ENCODE results near the gene MIPOL1.
"Not testable (repeated sequence)": the region's sequence is repeated elsewhere in the genome, so short reads cannot be mapped to it uniquely, and the experiment has no call there.

MIPOL1 gene

DNA sequence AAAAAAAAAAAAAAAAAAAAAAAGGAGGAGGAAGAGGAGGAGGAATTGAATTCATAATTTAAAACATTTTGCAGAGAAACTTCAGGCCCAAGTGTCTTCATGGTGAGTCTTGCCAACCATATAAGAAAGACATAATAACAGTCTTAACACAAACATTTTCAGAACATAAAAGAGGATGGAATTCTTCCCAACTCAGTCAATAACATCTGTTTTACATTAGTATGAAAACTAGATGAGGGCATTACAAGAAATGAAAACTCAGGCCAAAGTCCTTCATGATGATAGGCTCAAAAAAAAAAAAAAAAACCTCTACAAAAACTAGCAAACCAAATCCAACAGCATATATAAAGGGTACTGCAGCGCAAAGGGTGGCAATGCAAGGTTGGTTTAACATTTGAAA lies 245.7 kb downstream of the MIPOL1 start:
- DNase-seq (ENCODE audit: low read depth in 2 of 2, low spot score in 1 of 2) = no peak

DNA sequence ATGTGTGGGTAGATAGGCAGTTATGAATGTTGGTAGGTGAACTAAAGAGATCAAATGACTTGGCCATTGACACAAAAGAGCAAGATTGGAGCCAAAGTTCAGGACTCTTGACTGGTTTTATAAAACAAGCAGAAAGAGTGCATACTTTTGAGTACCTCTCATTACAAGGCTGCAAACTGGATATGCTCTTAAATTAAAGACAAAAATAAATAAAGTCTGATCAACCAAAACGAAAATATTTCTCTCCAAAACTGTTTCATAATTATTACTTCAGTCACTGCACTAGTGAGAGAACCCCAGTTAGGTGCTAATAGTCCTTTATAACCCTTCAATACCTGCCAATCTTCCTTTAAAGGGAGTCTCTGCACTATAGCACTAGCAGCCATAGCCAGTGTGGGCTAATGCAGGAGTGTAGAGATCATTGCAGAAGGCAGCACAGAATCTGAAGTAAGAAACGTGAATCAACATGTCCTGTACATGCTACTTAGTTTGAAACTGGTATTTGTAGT lies 250.2 kb downstream of the MIPOL1 start:
- DNase-seq (ENCODE audit: low read depth in 2 of 2, low spot score in 1 of 2) = no peak

GRCh38 chr14:37452323-37452722 lies 254.6 kb downstream of the MIPOL1 start:
- DNase-seq (ENCODE audit: low read depth in 2 of 2, low spot score in 1 of 2) = no peak

- DNase-seq (ENCODE audit: low read depth in 2 of 2, low spot score in 1 of 2) = no peak
Measured at GRCh38 chr14:37453985-37454384, 256.2 kb downstream of the MIPOL1 start.

GRCh38 chr14:37457334-37457733 lies 259.6 kb downstream of the MIPOL1 start:
- no peak for DNase-seq (ENCODE audit: low read depth in 2 of 2, low spot score in 1 of 2)

GRCh38 chr14:37462426-37462825 lies 264.7 kb downstream of the MIPOL1 start:
- not testable (repeated sequence) for DNase-seq (ENCODE audit: low read depth in 2 of 2, low spot score in 1 of 2)

GRCh38 chr14:37464192-37464858 lies 266.6 kb downstream of the MIPOL1 start:
- DNase-seq (ENCODE audit: low read depth in 2 of 2, low spot score in 1 of 2) = no peak

GRCh38 chr14:37466003-37466622 lies 268.4 kb downstream of the MIPOL1 start:
- no peak for DNase-seq (ENCODE audit: low read depth in 2 of 2, low spot score in 1 of 2)

DNA sequence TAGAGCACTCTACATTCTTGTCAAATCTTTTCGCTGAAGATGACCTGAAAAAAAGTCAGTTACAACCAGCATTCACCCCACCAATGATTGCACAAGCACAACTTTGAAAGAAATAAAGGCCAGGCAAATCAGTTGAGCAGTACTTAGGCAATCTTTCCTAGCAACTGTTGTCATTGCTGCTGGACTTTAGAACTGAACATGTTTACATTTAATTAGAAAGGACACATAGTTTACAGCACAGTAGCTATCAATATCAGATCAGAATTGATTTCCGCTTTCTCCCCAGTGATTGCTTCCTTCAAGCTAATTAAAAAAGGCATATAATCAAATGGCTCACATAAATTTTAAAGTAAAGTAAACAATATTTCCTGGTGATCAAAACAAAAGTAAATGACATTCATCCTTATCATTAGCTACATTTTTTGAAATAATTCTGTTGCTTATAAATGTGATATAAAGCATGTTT lies 268.9 kb downstream of the MIPOL1 start:
- no peak for DNase-seq (ENCODE audit: low read depth in 2 of 2, low spot score in 1 of 2)

GRCh38 chr14:37469650-37470049 lies 271.9 kb downstream of the MIPOL1 start:
- no peak for DNase-seq (ENCODE audit: low read depth in 2 of 2, low spot score in 1 of 2)

- no peak for DNase-seq (ENCODE audit: low read depth in 2 of 2, low spot score in 1 of 2)
Measured at GRCh38 chr14:37470251-37470650, 272.5 kb downstream of the MIPOL1 start.

- no peak for DNase-seq (ENCODE audit: low read depth in 2 of 2, low spot score in 1 of 2)
Measured at GRCh38 chr14:37472906-37473305, 275.2 kb downstream of the MIPOL1 start.

GRCh38 chr14:37474191-37474590 lies 276.5 kb downstream of the MIPOL1 start:
- DNase-seq (ENCODE audit: low read depth in 2 of 2, low spot score in 1 of 2) = no peak

DNA sequence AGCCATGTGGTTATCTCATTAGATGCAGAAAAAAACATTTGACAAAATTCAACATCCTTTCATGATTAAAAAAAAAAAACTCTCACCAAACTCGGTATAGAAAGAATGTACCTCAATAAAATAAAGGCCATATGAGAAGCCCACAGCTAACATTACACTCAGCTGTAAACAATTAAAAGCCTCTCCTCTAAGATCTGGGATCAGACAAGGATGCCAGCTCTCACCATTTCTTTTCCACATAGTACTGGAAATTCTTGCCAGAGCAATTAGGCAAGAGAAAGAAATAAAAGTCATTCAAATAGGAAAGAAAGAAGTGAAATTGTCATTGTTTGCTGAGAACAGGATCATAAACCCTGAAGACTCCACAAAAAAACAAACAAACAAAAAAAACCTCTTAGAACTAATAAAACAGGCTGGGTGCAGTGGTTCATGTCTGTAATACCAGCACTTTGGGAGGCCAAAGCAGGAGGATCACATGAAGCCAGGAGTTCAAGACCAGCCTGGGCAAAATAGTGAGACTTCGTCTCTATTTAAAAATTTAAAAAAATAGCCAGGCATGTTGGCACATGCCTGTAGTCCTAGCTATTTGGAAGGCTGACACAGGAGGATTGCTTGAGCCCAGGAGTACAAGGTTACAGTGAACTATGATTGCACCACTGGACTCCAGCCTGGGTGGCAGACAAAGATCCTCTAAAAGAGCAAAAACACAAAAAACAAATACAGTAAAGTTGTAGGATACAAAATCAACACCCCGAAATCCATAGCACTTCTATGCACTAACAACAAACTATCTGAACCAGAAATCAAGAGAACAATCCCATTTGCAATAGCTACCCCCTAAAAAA lies 282.9 kb downstream of the MIPOL1 start:
- DNase-seq (ENCODE audit: low read depth in 2 of 2, low spot score in 1 of 2) = no peak

GRCh38 chr14:37482428-37482827 lies 284.7 kb downstream of the MIPOL1 start:
- DNase-seq (ENCODE audit: low read depth in 2 of 2, low spot score in 1 of 2) = no peak

- no peak for DNase-seq (ENCODE audit: low read depth in 2 of 2, low spot score in 1 of 2)
Measured at GRCh38 chr14:37483672-37484071, 285.9 kb downstream of the MIPOL1 start.

- no peak for DNase-seq (ENCODE audit: low read depth in 2 of 2, low spot score in 1 of 2)
Measured at GRCh38 chr14:37490607-37491006, 292.9 kb downstream of the MIPOL1 start.

- DNase-seq (ENCODE audit: low read depth in 2 of 2, low spot score in 1 of 2) = no peak
Measured at GRCh38 chr14:37491076-37491475, 293.3 kb downstream of the MIPOL1 start.

GRCh38 chr14:37493606-37494005 lies 295.9 kb downstream of the MIPOL1 start:
- no peak for DNase-seq (ENCODE audit: low read depth in 2 of 2, low spot score in 1 of 2)

- DNase-seq (ENCODE audit: low read depth in 2 of 2, low spot score in 1 of 2) = no peak
Measured at GRCh38 chr14:37497422-37497821, 299.7 kb downstream of the MIPOL1 start.

DNA sequence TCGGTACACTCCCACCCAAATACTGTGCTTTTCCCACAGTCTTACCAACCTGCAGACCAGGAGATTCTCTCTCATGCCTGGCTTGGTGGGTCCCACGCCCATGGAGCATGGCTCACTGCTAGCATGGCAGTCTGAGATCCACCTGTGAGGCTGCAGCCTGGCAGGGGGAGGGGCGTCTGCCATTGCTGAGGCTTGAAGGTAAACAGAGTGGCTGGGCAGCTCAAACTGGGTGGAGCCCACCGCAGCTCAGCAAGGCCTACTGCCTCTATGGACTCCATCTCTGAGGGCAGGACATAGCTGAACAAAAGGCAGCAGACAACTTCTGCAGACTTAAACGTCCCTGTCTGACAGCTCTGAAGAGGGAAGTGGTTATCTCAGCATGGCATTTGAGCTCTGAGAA lies 304.1 kb downstream of the MIPOL1 start:
- DNase-seq (ENCODE audit: low read depth in 2 of 2, low spot score in 1 of 2) = no peak

DNA sequence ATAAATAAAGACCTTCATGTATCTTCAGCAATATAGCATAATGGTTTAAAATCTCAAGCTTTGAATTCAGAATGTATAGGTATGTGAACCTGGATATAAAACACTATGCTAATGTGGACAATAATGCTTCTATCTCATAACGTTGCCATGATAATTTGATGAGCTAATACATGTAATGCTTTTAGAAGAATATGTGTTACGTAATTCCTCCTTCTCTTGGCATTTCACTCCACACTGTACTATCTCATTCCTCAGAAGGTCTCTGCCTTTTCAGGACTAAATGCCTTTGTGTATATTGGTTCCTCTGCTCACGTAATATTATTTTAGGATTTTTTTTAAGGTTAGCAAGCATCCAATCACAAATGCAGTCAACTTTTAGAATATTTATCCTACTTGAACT lies 310.8 kb downstream of the MIPOL1 start:
- DNase-seq (ENCODE audit: low read depth in 2 of 2, low spot score in 1 of 2) = no peak
